Neural crest cell (in vitro differentiated cells): ENCODE measurements around the gene NAV2. TPM values are rescaled to one million over a fixed set of nuclear protein-coding genes. Genes with fewer than 3 reads are reported as not detected.

Source experiments
- DNase-seq: peaks from one replicate; pipeline ENCODE4 v3.0.0; 2021; ENCODE audit warnings: low read depth, mixed read lengths, low spot score
- H3K27ac Mint-ChIP-seq: one replicate; pipeline ENCODE4 v1.8.0; 2021; ENCODE audit warnings: mild to moderate bottlenecking, mixed read lengths; ENCODE audit not compliant: unreplicated experiment
- H3K27me3 Mint-ChIP-seq: 2 replicates; pipeline ENCODE4 v1.8.0; 2021; ENCODE audit warnings: low read depth, mild to moderate bottlenecking, mixed read lengths
- H3K36me3 Mint-ChIP-seq: 2 replicates; pipeline ENCODE4 v1.8.0; 2021; ENCODE audit warnings: low read depth, mild to moderate bottlenecking, mixed read lengths
- H3K4me1 Mint-ChIP-seq: 2 replicates; pipeline ENCODE4 v1.8.0; 2021; ENCODE audit warnings: mixed read lengths
- H3K4me3 Mint-ChIP-seq: one replicate; pipeline ENCODE4 v1.8.0; 2021; ENCODE audit warnings: mild to moderate bottlenecking, mixed read lengths
- H3K9me3 Mint-ChIP-seq: 2 replicates; pipeline ENCODE4 v1.8.0; 2021; ENCODE audit warnings: mixed read lengths
- total RNA-seq: library from RNA; stranded (reverse); gene quantifications from 2 replicates; pipeline ENCODE4 v1.2.1, GENCODE V29; 2021
- TF ChIP-seq, protein P1 (sequence below): fragments of 200-600 bp; sonication (generic); conservative IDR thresholded peaks from 2 replicates; pipeline ENCODE4 v1.5.0; 2021; ENCODE audit warnings: antibody characterized with exemption, mild to moderate bottlenecking

Gene NAV2
- total RNA-seq, 1 donor from 2014 or later: 14.1 TPM

DNA sequence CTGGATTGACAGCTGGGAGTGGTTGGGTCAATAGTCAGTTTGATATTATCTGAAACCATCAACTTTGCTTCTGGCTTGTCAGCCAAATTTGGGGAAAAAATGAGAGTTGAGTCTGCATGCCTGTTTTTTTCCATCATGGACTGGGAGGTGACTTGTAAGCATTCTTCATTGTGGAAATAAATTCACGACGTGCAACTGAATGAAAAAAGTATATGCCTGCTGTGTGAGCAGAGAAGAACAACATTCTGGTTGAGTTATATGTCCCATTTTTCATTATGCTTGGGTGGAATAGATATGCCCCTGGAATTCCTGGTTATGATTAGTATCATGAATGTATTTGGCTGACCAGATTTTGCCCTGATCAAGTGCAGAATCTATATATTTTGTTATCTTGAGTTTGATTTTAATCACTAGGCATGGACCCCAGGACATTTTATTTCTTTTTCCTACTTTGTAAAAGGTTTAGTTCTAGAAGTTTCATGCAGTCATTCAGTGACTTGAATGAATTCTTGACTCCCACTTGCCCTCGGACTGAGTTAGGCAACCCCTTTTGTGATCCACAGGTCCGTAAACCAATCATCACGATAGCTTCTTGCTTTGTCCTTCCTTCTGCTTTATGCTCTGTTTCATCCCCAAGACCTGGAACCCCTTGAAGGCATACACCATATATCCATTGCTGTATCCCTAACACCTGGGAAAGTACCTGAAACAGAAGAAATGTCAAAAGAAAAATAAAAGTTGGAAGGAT lies 205.8 kb downstream of the NAV2 start:
- Mint-ChIP-seq H3K27ac (no peak overlapping the region), H3K36me3 (no peaks in the 10 kb centered on the region), H3K4me1 (peaks cover 20% of the 10 kb centered on the region), H3K9me3 (no peaks in the 10 kb centered on the region), H3K27me3 (no peaks in the 10 kb centered on the region), H3K4me3 (no peak overlapping the region)
- TF ChIP-seq, protein P1, sequence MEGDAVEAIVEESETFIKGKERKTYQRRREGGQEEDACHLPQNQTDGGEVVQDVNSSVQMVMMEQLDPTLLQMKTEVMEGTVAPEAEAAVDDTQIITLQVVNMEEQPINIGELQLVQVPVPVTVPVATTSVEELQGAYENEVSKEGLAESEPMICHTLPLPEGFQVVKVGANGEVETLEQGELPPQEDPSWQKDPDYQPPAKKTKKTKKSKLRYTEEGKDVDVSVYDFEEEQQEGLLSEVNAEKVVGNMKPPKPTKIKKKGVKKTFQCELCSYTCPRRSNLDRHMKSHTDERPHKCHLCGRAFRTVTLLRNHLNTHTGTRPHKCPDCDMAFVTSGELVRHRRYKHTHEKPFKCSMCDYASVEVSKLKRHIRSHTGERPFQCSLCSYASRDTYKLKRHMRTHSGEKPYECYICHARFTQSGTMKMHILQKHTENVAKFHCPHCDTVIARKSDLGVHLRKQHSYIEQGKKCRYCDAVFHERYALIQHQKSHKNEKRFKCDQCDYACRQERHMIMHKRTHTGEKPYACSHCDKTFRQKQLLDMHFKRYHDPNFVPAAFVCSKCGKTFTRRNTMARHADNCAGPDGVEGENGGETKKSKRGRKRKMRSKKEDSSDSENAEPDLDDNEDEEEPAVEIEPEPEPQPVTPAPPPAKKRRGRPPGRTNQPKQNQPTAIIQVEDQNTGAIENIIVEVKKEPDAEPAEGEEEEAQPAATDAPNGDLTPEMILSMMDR: no peak
- no peak for DNase-seq

DNA sequence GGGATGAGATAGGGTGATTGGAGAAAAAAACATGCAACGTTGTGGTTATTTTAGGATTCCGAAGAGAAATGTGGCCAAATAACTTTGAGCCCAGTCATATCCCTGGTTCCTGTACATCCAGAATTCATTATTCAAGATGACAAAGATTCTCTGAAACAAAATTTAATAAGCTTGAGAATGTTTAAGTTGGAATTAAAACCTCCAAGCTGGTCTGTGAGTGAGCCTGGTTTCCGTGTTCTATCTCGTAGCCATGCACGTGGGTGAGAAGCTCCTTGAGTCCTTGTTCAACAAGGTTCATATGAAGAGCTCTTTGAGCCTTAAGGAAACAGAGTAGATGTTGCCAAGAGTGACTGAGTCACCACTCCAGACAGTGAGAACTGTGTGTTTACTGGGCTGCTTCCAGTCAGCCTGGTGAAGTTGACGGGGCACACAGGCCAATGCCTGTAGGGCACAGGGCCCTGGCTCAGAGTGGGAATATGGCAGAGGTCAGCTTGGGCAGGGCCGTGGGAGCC lies 206.5 kb downstream of the NAV2 start:
- TF ChIP-seq, protein P1: no peak
- Mint-ChIP-seq H3K4me3 (no peak overlapping the region), H3K9me3 (no peaks in the 10 kb centered on the region), H3K27me3 (no peaks in the 10 kb centered on the region), H3K4me1 (peaks cover 25% of the 10 kb centered on the region), H3K27ac (no peak overlapping the region), H3K36me3 (no peaks in the 10 kb centered on the region)
- no peak for DNase-seq

DNA sequence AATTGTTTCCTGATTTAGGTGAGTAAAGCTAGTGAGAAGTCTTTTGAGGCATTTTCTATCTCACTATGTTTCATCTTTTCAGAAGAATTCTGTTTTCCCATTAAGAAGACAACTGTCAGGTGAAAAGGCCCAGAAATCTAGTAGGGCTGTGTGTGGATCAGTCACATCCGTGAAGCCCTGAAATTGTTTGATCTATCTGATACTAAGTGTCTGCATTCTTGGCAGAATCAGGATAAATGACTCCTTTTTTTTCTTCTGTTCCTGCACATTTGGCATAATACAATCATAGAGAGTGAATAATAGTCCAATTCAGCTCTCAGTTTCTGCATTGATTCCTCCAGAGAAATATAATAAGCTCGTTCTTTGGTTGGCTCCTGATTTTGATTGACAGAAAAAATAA lies 208.3 kb downstream of the NAV2 start:
- no peak for DNase-seq
- no peaks in the 10 kb centered on the region for H3K9me3 Mint-ChIP-seq
- H3K27me3 Mint-ChIP-seq: no peaks in the 10 kb centered on the region
- no peak overlapping the region for H3K27ac Mint-ChIP-seq
- no peaks in the 10 kb centered on the region for H3K36me3 Mint-ChIP-seq
- H3K4me3 Mint-ChIP-seq: no peak overlapping the region
- peaks cover 29% of the 10 kb centered on the region for H3K4me1 Mint-ChIP-seq
- TF ChIP-seq, protein P1: no peak

DNA sequence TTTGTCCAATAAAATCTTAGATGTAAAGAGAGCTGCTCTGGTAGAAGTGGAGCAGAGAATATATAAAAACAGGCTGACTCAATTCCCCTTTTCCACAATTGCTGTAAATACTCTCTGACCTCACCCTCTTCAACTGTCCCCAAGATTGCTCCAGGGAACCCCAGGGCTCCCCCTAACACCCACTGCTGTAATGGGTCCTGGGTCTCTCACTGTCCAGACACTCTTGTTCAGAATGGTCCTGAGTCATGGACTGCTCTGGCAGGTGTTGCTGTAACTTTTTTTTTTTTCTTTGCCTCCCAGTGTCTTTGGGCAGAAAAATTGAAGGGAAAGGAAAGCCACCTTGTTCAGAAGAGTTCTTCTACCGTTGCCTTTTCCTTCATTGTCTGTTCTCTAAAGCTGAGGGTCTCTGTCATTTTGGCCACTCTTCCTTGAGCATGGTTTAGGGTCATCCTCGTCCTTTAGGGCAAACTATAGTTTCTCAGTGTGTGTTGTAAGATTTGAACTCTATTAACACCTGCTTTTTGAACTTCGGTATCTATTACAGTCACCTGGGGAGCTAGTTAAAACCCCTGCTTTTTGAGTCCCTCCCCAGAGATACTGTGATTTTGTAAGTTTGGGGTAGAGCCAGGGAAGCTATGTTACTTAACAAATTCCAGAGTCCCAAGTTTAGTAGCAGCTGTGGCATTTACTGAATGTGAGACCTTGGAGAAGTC lies 209.5 kb downstream of the NAV2 start:
- Mint-ChIP-seq H3K4me1 (peaks cover 29% of the 10 kb centered on the region), H3K4me3 (no peak overlapping the region), H3K9me3 (no peaks in the 10 kb centered on the region), H3K27me3 (no peaks in the 10 kb centered on the region), H3K27ac (no peak overlapping the region), H3K36me3 (no peaks in the 10 kb centered on the region)
- TF ChIP-seq, protein P1: no peak
- no peak for DNase-seq

DNA sequence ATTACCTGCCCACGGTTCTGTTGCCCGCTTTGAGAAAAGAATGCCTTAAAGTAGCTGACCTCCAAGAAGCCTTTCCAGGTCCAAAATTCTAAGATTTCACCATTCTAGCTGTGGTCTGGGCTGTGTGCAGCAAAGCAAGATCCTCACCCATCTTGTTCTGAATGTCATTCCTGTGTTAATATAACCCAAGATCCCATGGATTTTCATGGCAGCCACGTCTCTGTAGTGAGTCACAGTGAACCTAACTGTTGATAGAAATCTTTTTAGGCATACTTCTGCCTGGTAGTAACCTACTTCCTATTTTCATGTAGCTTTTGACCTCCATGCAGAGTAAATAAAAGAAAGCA lies 210.0 kb downstream of the NAV2 start:
- Mint-ChIP-seq H3K27me3 (no peaks in the 10 kb centered on the region), H3K36me3 (no peaks in the 10 kb centered on the region), H3K4me3 (no peak overlapping the region), H3K4me1 (peaks cover 29% of the 10 kb centered on the region), H3K9me3 (no peaks in the 10 kb centered on the region), H3K27ac (no peak overlapping the region)
- no peak for DNase-seq
- TF ChIP-seq, protein P1: no peak
